Measurements from ENCODE around the gene PCBP4. TPM values are rescaled to one million over a fixed set of nuclear protein-coding genes. Genes with fewer than 3 reads are reported as not detected.
"Not testable (repeated sequence)": the region's sequence is repeated elsewhere in the genome, so short reads cannot be mapped to it uniquely, and the experiment has no call there.

Gene PCBP4
- total and polyA plus RNA-seq, 2 experiments from 2014 or later = 40.4 to 71.2 TPM

GRCh38 chr3:51997935-51998596 is 30.8 kb upstream of the PCBP4 start:
- H2AFZ ChIP-seq = no peak overlapping the region
- no peak for DNase-seq
- no peak overlapping the region for H3K4me2 ChIP-seq (ENCODE audit: unreplicated experiment)
- no peaks in the 10 kb centered on the region for H3K27me3 ChIP-seq (replicated peaks; ENCODE audit: insufficient read depth)
- in situ Hi-C loops (cut with MboI) = no loop called here
- peaks cover 3% of the 10 kb centered on the region; the same call in 1 of the 2 replicates for H4K20me1 ChIP-seq (ENCODE audit: insufficient read depth)
- no peak overlapping the region for H3K27ac ChIP-seq
- H3K79me2 ChIP-seq (ENCODE audit: insufficient read depth) = peaks cover 27% of the 10 kb centered on the region
- H3F3A ChIP-seq (ENCODE audit: insufficient read depth) = peaks cover 12% of the 10 kb centered on the region; the same call in 1 of the 2 replicates
- no peaks in the 10 kb centered on the region for H3K9me3 ChIP-seq (ENCODE audit: low read depth)
- no peak overlapping the region for H3K9ac ChIP-seq
- no peaks in the 10 kb centered on the region for H3K9me2 ChIP-seq (ENCODE audit: insufficient read depth)
- H3K4me3 ChIP-seq = no peak overlapping the region
- H3K36me3 ChIP-seq (ENCODE audit: low read depth) = peaks cover 13% of the 10 kb centered on the region; the same call in 1 of the 2 replicates
- H3K4me1 ChIP-seq (ENCODE audit: insufficient read depth) = peaks cover 8% of the 10 kb centered on the region
- 46% methylated on average over 7 of the region's 7 CpGs for WGBS, 2 experiments (ENCODE audit: low coverage in 1 of 2, low lambda C conversion rate in 2 of 2, missing lambda C conversion rate in 2 of 2)
- TF ChIP-seq EZH2phosphoT487 (IDR thresholded peaks at IDR 0.05; ENCODE audit: insufficient read depth, low read depth) (no peak), EZH2 (IDR thresholded peaks at IDR 0.05; ENCODE audit: insufficient read depth, poor library complexity, severe bottlenecking) (no peak)

DNA sequence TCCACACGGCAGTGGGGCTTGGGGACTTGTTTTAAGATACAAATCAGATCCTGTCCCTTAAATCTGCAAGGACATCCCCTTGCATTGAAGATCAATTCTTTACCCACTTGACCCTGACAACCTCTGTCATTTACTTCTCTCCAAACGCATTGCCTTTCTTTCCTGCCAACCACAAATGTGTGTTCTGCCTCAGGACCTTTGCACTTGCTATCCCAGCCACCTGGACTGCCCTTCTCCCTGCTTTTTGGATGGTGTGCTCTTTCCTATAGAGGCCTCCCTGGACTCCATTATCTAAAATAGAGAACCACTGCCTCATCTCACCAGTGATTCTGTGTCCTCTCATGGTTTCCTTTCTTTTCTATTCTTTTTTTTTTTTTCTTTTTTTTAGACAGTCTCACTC is 29.9 kb upstream of the PCBP4 start:
- Histone ChIP-seq H2AFZ (no peak overlapping the region), H3K36me3 (ENCODE audit: low read depth) (peaks cover 20% of the 10 kb centered on the region; the same call in 1 of the 2 replicates), H3K79me2 (ENCODE audit: insufficient read depth) (peaks cover 36% of the 10 kb centered on the region), H3F3A (ENCODE audit: insufficient read depth) (peaks cover 21% of the 10 kb centered on the region), H3K27me3 (replicated peaks; ENCODE audit: insufficient read depth) (no peaks in the 10 kb centered on the region), H3K9me2 (ENCODE audit: insufficient read depth) (no peaks in the 10 kb centered on the region), H3K4me3 (no peak overlapping the region), H4K20me1 (ENCODE audit: insufficient read depth) (peaks cover 3% of the 10 kb centered on the region; the same call in 1 of the 2 replicates), H3K4me1 (ENCODE audit: insufficient read depth) (peaks cover 8% of the 10 kb centered on the region), H3K27ac (no peak overlapping the region), H3K9ac (no peak overlapping the region), H3K4me2 (ENCODE audit: unreplicated experiment) (no peak overlapping the region), H3K9me3 (ENCODE audit: low read depth) (no peaks in the 10 kb centered on the region)
- TF ChIP-seq EZH2 (IDR thresholded peaks at IDR 0.05; ENCODE audit: insufficient read depth, poor library complexity, severe bottlenecking) (no peak), EZH2phosphoT487 (IDR thresholded peaks at IDR 0.05; ENCODE audit: insufficient read depth, low read depth) (no peak)
- in situ Hi-C loops (cut with MboI) = no loop called here
- no peak for DNase-seq
- 47 to 50% methylated on average over 2 of the region's 2 CpGs for WGBS, 2 experiments (ENCODE audit: low coverage in 1 of 2, low lambda C conversion rate in 2 of 2, missing lambda C conversion rate in 2 of 2)

DNA sequence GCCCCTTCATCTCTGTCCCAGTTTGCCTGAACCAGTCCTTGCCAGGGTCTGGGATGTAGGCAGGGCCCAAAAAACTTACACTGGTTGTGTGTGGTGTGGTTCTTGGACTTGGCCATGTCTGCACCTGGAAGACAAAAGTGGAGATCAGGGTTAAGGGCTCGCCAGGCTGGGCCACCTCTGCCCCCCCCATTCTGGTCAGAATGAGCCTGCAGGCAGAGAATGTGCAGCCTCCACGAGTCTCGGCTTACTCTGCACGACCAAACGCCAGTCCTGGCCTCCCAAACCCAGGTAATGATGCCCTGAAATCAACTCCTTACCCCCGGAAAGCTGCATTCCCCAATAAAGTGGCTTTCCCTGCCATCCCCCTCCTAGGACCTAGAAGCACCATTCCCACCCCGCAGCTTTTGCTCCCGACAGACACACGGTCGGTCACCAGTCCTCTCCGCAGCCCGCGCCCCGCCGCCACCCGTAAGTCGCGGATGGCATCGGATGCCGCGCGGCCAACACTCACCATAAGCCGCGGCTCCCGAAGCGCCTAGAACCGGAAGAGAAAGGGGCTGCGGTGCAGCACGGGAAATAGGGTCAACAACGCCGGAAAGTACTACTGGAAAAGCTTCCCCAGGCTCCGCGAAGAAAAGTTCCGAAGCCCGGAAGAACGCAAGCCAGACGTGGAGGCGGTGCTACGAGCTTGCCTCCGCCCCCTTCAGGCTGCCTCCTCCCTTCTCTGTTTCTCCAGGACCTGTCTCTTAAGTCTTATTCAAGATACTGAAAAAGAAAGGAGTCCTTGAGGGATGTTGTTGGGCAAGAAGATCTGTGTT is 28.3 kb upstream of the PCBP4 start, which contains the start of gene RPL29:
Gene RPL29 (minus strand): TSS at position 550 of the 818 bp plus-strand sequence. CDS start 434 bp downstream, at position 116.
- H3K36me3 ChIP-seq (ENCODE audit: low read depth) = peaks cover 23% of the 10 kb centered on the region; the same call in 1 of the 2 replicates
- peak; percentile 98 for DNase-seq
- peak within 1 kb of the TSS; percentile 99 for H3K9ac ChIP-seq
- peak within 1 kb of the TSS; percentile 98 for H3K4me2 ChIP-seq (ENCODE audit: unreplicated experiment)
- no peaks in the 10 kb centered on the region for H3K27me3 ChIP-seq (replicated peaks; ENCODE audit: insufficient read depth)
- H3K9me3 ChIP-seq (ENCODE audit: low read depth) = no peaks in the 10 kb centered on the region
- peak within 1 kb of the TSS; percentile 95 for H2AFZ ChIP-seq
- in situ Hi-C loops (cut with MboI) = no loop called here
- peaks cover 42% of the 10 kb centered on the region for H3K79me2 ChIP-seq (ENCODE audit: insufficient read depth)
- no peaks in the 10 kb centered on the region for H3K9me2 ChIP-seq (ENCODE audit: insufficient read depth)
- H4K20me1 ChIP-seq (ENCODE audit: insufficient read depth) = peaks cover 3% of the 10 kb centered on the region; the same call in 1 of the 2 replicates
- peaks cover 8% of the 10 kb centered on the region for H3K4me1 ChIP-seq (ENCODE audit: insufficient read depth)
- H3K27ac ChIP-seq = peak within 1 kb of the TSS; percentile 88
- H3K4me3 ChIP-seq = peak within 1 kb of the TSS; percentile 100
- WGBS, 2 experiments (ENCODE audit: low coverage in 1 of 2, low lambda C conversion rate in 2 of 2, missing lambda C conversion rate in 2 of 2) = 1 to 2% methylated on average over 40 of the region's 40 CpGs
- TF ChIP-seq EZH2 (IDR thresholded peaks at IDR 0.05; ENCODE audit: insufficient read depth, poor library complexity, severe bottlenecking) = no peak
- TF ChIP-seq EZH2phosphoT487 (IDR thresholded peaks at IDR 0.05; ENCODE audit: insufficient read depth, low read depth) = no peak
- H3F3A ChIP-seq (ENCODE audit: insufficient read depth) = peaks cover 32% of the 10 kb centered on the region

GRCh38 chr3:51994530-51994929 is 27.3 kb upstream of the PCBP4 start:
- Histone ChIP-seq H3K9ac (peak overlapping the region; percentile 99), H3K79me2 (ENCODE audit: insufficient read depth) (peaks cover 42% of the 10 kb centered on the region), H3K27ac (peak overlapping the region; percentile 88), H4K20me1 (ENCODE audit: insufficient read depth) (peaks cover 3% of the 10 kb centered on the region; the same call in 1 of the 2 replicates), H3K4me3 (peak overlapping the region; percentile 100), H3K36me3 (ENCODE audit: low read depth) (peaks cover 23% of the 10 kb centered on the region; the same call in 1 of the 2 replicates), H3K9me3 (ENCODE audit: low read depth) (no peaks in the 10 kb centered on the region), H3K27me3 (replicated peaks; ENCODE audit: insufficient read depth) (no peaks in the 10 kb centered on the region), H2AFZ (no peak overlapping the region), H3K4me2 (ENCODE audit: unreplicated experiment) (peak overlapping the region; percentile 98), H3K4me1 (ENCODE audit: insufficient read depth) (peaks cover 8% of the 10 kb centered on the region), H3K9me2 (ENCODE audit: insufficient read depth) (no peaks in the 10 kb centered on the region), H3F3A (ENCODE audit: insufficient read depth) (peaks cover 32% of the 10 kb centered on the region)
- 75 to 76% methylated on average over 2 of the region's 2 CpGs for WGBS, 2 experiments (ENCODE audit: low coverage in 1 of 2, low lambda C conversion rate in 2 of 2, missing lambda C conversion rate in 2 of 2)
- no peak for DNase-seq
- in situ Hi-C loops (cut with MboI) = no loop called here
- TF ChIP-seq EZH2phosphoT487 (IDR thresholded peaks at IDR 0.05; ENCODE audit: insufficient read depth, low read depth) (no peak), EZH2 (IDR thresholded peaks at IDR 0.05; ENCODE audit: insufficient read depth, poor library complexity, severe bottlenecking) (no peak)

DNA sequence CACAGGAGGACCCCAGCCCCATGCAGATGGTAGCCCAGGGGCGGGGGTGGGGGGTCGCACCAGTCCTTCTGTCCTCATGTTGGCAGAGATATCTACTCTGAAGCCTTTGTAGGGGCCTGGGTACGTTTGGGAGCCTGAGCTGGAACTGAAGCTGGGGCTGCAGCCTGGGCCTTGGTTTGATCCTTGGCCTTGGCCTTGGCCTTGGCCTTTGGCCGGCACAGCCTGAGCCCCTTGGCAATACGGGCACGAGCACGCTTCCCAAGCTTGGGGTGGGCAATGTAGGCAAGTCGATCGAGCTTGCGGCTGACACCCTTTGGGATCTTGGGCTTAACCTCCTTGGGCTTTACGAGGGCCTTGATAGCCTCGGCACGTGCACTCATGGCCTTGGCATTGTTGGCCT is 26.4 kb upstream of the PCBP4 start:
- DNase-seq; H3K9me2 ChIP-seq (ENCODE audit: insufficient read depth); H3K4me1 ChIP-seq (ENCODE audit: insufficient read depth); H3K9me3 ChIP-seq (ENCODE audit: low read depth); H3K27ac ChIP-seq; H2AFZ ChIP-seq; H4K20me1 ChIP-seq (ENCODE audit: insufficient read depth); H3K27me3 ChIP-seq (replicated peaks; ENCODE audit: insufficient read depth); in situ Hi-C loops (cut with MboI); H3K4me3 ChIP-seq: not testable (repeated sequence)
- WGBS, 2 experiments (ENCODE audit: low coverage in 1 of 2, low lambda C conversion rate in 2 of 2, missing lambda C conversion rate in 2 of 2) = 66 to 79% methylated on average over 5 to 13 of the region's 13 CpGs
- peaks cover 23% of the 10 kb centered on the region; the same call in 1 of the 2 replicates for H3K36me3 ChIP-seq (ENCODE audit: low read depth)
- H3K9ac ChIP-seq = peak overlapping the region; percentile 55
- H3K4me2 ChIP-seq (ENCODE audit: unreplicated experiment) = peak overlapping the region; percentile 24
- H3F3A ChIP-seq (ENCODE audit: insufficient read depth) = peaks cover 32% of the 10 kb centered on the region
- H3K79me2 ChIP-seq (ENCODE audit: insufficient read depth) = peaks cover 42% of the 10 kb centered on the region

Data from GM23248 (cell line).